Prostate gland (tissue), 2 donors: ENCODE results near the gene FGGY. TPM values are rescaled to one million over a fixed set of nuclear protein-coding genes. Genes with fewer than 3 reads are reported as not detected.
A peak's percentile ranks its signal among the peaks of the same experiment; 100 is the strongest.

Experiments
- DNase-seq: peaks from one replicate; pipeline ENCODE4 v3.0.0-alpha.2; 2019; ENCODE audit warnings: low spot score
- H3K27ac ChIP-seq, 2 donors: fragments of 200-600 bp; sonication (generic); 2 replicates each; pipeline ENCODE4 v1.5.1; 2017 to 2019
- H3K27me3 ChIP-seq: fragments of 200-600 bp; sonication (generic); replicated peaks from 2 replicates; pipeline ENCODE4 v1.5.1; 2019; ENCODE audit not compliant: insufficient read depth
- H3K36me3 ChIP-seq, 2 donors: fragments of 200-600 bp; sonication (generic); 1 replicate in 1 of 2; 2 replicates in 1 of 2; pipeline versions ENCODE4 v1.5.1 to v1.8.1; 2017 to 2019
- H3K4me1 ChIP-seq: fragments of 200-600 bp; sonication (generic); replicated peaks from 2 replicates; pipeline ENCODE4 v1.5.1; 2019
- H3K4me3 ChIP-seq, 2 donors: fragments of 200-600 bp; sonication (generic); 2 replicates each; pipeline ENCODE4 v1.5.1; 2017 to 2019
- H3K9me3 ChIP-seq: fragments of 200-600 bp; sonication (generic); 2 replicates; pipeline ENCODE4 v1.5.1; 2017
- POLR2A ChIP-seq: fragments of 450-650 bp; IDR thresholded peaks from one replicate; pipeline ENCODE4 v1.6.1; 2016; ENCODE audit warnings: antibody characterized with exemption, mild to moderate bottlenecking
- POLR2AphosphoS5 ChIP-seq: sonication (generic); formaldehyde crosslinking; IDR thresholded peaks from one replicate; pipeline ENCODE4 v1.6.1; 2017; ENCODE audit warnings: antibody characterized with exemption
- WGBS: methylation state at CpG from one replicate; pipeline ENCODE4 v1.1.5; 2018; 5-methylcytosine and 5-hydroxymethylcytosine counted together
- intact Hi-C: fragments of 100-400 bp; cut with DNase I; formaldehyde crosslinking; loops from one replicate; pipeline ENCODE4 v1.14.2; 2022
- total RNA-seq, 2 donors: library from RNA; depleted of rRNA; stranded (reverse); fragments of >200 nt; gene quantifications; one replicate each; pipeline ENCODE4 v1.1.0, GENCODE V29; 2016
- TF ChIP-seq, protein P1 (sequence below), 4 experiments: fragments of 200-600 bp in 2 of 4; fragments of 450-650 bp in 2 of 4; sonication (generic) in 2 of 4; IDR thresholded peaks; 1 replicate in 3 of 4; 2 replicates in 1 of 4; pipeline ENCODE4 v1.5.1; 2016 to 2019; ENCODE audit warnings: antibody characterized with exemption in 4 of 4, mild to moderate bottlenecking in 2 of 4, moderate library complexity in 2 of 4

Gene FGGY
- total RNA-seq, 2 donors from 2014 or later = 28.6 to 32.2 TPM

DNA sequence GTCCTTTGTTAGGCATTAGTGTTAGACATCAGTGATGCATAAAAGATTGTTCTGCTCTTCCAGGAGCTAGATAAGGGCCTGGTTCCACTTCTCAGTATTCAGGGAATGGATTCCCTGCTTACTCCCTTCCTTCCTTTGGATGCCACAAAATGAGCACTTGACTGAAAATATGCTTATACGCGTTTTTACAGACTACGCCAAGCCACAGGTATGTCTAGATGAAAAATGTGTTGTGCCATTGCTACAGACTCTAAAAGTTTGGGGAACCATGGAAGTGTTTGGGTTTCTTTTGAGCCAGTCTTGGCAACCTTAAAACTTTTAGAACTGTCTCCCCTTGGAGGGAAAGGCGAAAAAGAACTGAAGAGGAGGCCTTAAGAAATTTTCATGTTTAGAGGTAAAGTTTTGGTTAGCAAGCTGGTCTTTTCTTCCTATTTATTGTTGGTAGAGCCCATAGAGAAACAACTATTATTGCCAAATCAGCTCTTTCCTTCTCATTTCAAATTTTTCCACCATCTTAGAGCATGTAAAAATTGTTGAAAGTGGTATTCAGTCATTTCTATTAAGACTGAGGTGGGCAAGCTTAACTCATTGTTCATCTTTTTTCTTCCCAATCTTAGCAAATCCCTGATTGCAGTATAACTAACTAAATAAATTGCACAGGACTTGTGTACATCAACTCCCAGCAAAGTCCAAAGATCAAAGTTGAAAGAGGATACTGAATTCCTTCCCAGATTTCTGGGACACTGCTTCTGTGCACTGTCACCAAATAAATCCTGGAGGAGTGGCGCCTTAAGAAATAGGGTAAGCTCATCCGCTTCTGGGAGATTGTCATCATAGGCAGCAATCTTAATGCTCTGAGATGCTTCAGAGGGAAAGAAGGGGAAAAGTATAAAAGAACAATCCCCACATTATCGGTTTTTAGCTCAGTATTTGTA, 18.9 kb downstream of the FGGY start:
- intact Hi-C loops = no loop called here
- Histone ChIP-seq H3K4me1 (peaks cover 2% of the 10 kb centered on the region), H3K4me3 (no peak overlapping the region), H3K27ac (peak overlapping the region in 1 of 2 donors; percentile 31), H3K9me3 (no peaks in the 10 kb centered on the region), H3K36me3 (no peaks in the 10 kb centered on the region), H3K27me3 (no peaks in the 10 kb centered on the region)
- TF ChIP-seq POLR2A (no peak), POLR2AphosphoS5 (no peak)
- TF ChIP-seq, protein P1, sequence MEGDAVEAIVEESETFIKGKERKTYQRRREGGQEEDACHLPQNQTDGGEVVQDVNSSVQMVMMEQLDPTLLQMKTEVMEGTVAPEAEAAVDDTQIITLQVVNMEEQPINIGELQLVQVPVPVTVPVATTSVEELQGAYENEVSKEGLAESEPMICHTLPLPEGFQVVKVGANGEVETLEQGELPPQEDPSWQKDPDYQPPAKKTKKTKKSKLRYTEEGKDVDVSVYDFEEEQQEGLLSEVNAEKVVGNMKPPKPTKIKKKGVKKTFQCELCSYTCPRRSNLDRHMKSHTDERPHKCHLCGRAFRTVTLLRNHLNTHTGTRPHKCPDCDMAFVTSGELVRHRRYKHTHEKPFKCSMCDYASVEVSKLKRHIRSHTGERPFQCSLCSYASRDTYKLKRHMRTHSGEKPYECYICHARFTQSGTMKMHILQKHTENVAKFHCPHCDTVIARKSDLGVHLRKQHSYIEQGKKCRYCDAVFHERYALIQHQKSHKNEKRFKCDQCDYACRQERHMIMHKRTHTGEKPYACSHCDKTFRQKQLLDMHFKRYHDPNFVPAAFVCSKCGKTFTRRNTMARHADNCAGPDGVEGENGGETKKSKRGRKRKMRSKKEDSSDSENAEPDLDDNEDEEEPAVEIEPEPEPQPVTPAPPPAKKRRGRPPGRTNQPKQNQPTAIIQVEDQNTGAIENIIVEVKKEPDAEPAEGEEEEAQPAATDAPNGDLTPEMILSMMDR (IDR thresholded peaks at IDR 0.05) = no peak
- no peak for DNase-seq
- 84% methylated on average over 7 of the region's 7 CpGs for WGBS

DNA sequence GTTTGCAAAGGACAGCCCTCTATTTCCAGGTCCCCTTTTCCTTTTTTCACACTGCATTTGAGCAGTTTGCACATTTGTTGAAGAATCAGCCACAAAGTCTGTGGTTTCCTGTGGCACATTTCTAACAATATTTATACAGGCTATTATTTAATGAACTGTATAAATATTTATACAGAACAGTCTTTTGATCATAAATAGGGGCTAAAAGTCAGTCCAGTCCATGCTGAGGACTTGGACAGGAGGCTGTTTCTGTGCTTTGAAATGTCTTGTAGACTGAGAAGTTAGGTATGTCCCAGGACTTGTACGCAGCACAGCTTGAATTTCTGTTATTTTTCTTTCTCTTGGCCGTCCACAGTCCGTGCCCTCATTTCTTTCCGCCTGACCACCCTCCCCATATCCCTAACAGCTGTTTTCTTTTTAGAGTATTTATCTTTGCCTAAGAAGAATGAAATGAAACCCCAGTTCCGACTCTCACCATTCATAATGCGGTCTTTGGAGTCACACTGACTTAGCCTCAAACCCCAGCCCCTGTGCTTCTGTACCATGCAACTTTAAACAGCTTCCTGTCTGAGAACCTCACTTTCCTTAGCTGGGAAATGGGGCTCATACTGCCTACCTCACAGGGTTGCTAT, 19.7 kb downstream of the FGGY start:
- TF ChIP-seq POLR2AphosphoS5 (no peak), POLR2A (no peak)
- TF ChIP-seq, protein P1 (IDR thresholded peaks at IDR 0.05) = no peak
- DNase-seq = no peak
- H3K4me1 ChIP-seq = peaks cover 2% of the 10 kb centered on the region
- no peaks in the 10 kb centered on the region for H3K36me3 ChIP-seq
- H3K9me3 ChIP-seq = no peaks in the 10 kb centered on the region
- peak overlapping the region in 1 of 2 donors; percentile 2 for H3K4me3 ChIP-seq
- no peaks in the 10 kb centered on the region for H3K27me3 ChIP-seq
- intact Hi-C loops = no loop called here
- H3K27ac ChIP-seq = peak overlapping the region; percentile 31 to 49
- WGBS = 50% methylated on average over 6 of the region's 6 CpGs

DNA sequence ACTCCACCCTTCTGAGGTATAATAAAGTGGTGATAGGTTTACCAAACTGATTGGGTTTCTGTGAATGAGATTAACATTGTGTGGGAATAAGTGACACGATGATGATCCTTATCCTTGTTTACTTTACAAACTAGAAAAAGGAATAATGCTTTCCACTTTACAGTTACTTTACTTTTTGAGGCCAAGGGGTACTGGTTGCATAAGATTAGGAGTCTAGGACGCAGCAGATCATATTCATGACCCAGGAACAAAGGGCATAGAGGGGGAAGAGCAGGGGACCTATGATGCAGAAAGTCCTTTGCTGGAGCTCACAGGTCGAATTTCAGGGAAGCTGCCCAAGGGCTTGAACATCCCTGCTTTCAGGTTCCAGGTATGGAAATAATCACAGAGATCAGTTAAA, 20.4 kb downstream of the FGGY start:
- peak overlapping the region in 1 of 2 donors; percentile 49 for H3K27ac ChIP-seq
- WGBS = 70% methylated on average over 3 of the region's 3 CpGs
- intact Hi-C loops = no loop called here
- H3K9me3 ChIP-seq = no peaks in the 10 kb centered on the region
- DNase-seq = no peak
- peaks cover 2% of the 10 kb centered on the region for H3K4me1 ChIP-seq
- H3K36me3 ChIP-seq = no peaks in the 10 kb centered on the region
- H3K27me3 ChIP-seq = no peaks in the 10 kb centered on the region
- TF ChIP-seq, protein P1 (IDR thresholded peaks at IDR 0.05) = no peak
- TF ChIP-seq POLR2A (no peak), POLR2AphosphoS5 (no peak)
- no peak overlapping the region for H3K4me3 ChIP-seq

DNA sequence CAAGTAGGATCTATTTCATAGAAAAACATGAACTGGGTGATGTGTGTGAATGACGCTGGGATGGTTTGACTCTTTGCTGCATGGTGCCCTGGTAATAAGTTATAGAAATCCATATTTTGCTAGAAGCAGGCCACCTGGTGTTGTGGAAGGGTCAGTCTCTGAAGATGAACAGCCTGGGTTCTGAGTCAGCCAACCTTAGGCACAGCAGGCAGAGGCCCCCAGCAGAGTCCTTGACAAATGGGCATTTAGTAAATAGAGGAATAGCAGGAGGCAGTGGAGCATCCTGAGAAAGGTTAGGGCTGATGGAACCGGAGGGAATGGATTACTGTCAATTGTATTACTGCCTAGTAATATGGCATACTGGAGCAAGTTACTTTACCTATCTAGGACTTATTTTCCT, 20.9 kb downstream of the FGGY start:
- Histone ChIP-seq H3K4me1 (peaks cover 2% of the 10 kb centered on the region), H3K4me3 (no peak overlapping the region), H3K27ac (no peak overlapping the region), H3K27me3 (no peaks in the 10 kb centered on the region), H3K9me3 (no peaks in the 10 kb centered on the region), H3K36me3 (no peaks in the 10 kb centered on the region)
- no peak for DNase-seq
- WGBS = 97% methylated on average over 2 of the region's 2 CpGs
- intact Hi-C loops = no loop called here
- TF ChIP-seq POLR2AphosphoS5 (no peak), POLR2A (no peak)
- TF ChIP-seq, protein P1 (IDR thresholded peaks at IDR 0.05) = no peak
